DMS53 (cell line): Measurements from ENCODE around the gene FXYD5.
"Not testable (repeated sequence)": the region's sequence is repeated elsewhere in the genome, so short reads cannot be mapped to it uniquely, and the experiment has no call there.

Experiments
- DNase-seq: peaks from one replicate; lab custom pipeline; 2025; lab: John Stamatoyannopoulos, UW

FXYD5 gene

DNA sequence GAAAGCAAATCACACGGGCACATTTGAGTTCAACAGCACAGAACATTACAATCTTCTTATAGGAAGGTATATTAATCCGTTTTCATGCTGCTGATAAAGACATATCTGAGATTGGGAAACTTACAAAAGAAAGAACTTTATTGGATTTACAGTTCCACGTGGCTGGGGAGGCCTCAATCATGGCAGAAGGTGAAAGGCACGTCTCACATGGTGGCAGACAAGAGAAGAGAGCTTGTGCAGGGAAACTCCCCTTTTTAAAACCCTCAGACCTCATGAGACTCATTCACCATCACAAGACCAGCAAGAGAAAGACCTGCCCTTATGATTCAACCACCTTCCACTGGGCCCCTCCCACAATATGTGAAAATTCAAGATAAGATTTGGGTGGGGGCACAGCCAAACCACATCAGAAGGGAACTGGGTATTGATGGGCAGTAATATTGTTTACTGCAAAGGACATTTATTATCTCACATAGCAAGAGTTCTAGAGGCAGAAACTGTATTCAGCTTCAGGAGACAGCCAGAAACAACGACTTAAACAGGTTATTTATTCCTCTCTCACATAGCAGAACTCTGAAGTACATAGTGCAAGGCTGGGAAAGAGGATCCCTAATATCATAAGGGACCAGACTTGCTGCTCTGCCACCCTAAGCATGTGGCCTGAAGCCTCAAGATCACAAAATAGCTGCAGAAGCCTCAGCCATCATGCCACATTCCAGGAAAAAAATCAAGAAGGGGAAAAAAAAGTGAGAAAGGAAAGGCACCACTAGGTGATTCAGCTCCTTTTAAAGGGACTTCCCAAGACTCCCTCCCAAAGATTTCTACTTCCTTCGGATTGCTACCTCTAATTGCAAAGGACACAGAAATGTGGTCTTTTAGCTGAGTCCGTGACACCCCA lies 23.1 kb downstream of the FXYD5 start:
- DNase-seq: no peak

DNA sequence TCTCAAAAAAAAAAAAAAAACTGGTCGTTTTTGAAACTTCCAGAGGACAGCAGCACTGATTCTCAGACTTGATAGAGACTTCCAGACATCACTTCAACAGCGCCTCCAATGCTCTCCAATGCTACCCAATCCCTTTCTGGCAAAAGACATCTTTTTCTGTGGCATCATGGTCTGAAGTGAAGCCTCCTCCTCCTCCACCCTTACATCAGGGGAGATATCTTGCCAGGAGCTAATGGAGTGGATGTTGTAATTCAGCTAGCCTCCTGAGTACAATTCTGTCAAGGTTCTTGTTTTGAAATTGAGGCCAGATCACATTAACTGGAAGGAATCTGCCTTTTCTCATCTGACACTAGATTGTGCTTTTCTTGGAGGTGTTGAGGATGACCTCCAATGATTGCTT lies 24.2 kb downstream of the FXYD5 start:
- no peak for DNase-seq

DNA sequence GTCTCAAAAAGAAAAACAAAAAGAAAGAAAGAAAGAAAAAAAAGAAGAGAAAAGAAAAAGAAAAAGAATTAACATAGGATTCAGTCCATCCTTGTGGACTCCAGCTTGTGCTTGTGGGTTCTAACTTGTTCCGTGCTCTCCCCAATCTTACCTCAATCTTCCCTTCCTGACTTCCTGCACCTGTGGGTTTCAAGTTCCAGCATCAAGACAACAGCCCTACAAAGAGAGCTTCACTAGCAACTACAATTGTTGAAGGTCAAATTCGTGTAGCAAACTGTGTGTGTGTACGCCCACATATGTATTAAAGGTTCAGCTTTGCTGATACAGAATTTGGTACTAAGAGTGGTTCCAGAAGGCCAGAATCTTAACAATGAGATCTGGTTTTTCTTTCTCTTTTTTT lies 25.3 kb downstream of the FXYD5 start:
- DNase-seq: no peak

DNA sequence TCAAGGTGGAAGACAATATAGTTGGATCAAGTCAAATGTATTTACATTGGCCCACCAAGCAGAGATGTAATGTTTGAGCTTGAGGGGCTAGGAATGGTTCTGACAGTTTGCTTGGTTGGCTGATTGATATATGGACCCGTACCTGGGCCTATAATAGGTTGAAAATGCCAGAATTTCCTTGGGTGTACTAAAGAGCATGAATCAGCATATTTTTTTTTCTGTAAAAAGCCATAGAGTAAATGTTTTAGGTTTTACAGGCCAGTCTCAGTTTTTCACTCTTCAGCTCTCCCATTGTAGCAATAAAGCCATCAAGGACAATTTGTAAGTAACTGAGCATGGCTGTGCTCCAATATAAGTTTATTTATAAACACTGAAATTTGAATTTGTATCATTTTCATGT lies 26.9 kb downstream of the FXYD5 start:
- no peak for DNase-seq

DNA sequence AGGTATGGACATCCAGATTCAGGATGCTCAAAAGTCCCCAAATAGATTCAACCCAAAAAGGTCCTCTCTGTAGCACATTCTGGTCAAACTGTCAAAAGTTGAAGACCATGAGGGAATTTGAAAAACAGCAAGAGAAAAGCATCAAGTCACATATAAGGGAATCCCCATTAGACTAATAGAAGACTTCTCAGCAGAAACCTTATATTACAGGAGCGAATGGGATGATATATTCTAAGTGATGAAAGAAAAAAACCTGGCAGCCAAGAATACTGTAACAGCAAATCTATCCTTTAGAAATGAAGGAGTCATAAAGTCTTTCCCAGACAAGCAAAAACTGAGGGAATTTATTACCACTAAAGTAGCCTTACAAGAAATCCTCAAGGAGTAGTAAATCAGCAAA lies 29.7 kb downstream of the FXYD5 start:
- DNase-seq: no peak

DNA sequence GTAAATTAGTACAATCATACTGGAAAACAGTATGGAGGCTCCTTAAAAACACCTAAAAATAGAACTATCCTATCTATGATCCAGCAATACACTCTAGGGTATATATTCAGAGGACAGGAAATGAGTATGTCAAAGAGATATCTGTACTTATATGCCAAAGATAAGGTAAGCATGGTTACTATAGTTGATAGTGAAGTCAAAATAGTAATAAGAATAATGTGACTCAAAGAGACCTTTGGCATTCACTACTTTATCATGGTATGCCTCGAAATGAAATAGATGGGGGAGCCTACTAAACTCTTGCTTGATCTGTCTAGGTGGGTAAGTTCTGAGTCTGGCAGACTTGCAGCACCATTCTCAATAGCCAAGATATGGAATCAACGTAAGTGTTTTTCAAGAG lies 30.3 kb downstream of the FXYD5 start:
- no peak for DNase-seq

DNA sequence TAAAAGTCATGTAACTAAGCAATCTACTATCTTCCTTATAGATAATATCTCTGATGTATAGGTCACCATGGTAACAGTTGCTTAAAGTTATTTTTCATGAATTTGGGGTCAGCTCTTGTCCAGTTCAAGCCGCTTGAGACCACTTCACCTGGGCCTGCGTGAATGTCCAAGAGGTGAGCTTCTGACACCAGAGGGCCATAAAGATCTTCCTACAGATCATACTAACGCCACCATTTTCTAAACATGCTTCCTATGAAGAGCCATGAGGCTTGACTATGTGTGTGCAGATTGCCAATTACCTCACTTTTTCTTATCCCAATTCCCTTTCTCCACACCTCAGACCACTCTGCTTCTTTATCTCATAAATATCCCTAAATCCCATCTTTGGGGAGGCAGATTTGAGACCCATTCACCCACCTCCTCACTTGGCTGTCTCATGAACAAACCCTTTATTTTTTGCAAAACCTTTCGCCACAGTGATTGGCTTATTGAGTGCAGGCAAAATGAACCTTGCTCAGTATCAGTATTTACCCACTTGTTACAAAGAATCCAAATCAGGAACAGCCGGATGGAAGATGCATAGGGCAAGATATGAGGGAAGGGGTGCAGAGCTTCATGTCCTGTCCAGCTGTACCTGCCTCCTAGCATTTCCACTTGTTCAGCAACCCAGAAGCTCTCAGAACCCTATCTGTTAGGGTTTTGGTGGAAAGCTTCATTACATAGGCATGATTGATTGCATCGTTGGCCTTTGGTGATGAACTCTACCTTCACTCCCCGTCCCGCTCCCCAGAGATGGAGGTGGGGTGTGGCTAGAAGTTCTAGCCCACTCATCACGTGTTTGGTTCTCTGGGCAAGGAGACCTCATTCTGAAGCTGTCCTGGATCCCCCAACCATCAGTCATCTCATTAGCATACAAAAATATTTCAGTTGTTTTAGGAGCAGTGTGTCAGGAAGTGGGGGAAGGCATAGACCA lies 39.8 kb downstream of the FXYD5 start:
- DNase-seq: no peak

DNA sequence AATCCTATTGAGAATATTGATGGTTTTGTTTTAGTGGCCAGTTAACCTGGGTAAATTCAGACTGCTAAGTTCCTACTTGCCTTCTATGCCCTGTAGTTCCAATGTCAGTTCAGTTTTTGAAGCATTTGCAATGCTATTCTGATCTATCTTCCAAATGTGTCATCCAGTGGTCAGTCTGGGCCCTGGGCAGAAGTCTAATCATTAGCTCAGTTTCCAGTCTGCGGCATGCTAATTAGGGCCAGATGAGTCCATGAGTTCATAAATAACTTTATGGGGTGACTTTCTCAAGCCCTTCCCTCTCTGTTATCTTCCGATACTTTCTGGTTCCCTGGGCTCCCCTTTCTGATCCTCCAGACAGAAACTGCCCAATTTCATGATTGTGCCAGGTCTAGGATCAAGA lies 41.3 kb downstream of the FXYD5 start:
- no peak for DNase-seq

DNA sequence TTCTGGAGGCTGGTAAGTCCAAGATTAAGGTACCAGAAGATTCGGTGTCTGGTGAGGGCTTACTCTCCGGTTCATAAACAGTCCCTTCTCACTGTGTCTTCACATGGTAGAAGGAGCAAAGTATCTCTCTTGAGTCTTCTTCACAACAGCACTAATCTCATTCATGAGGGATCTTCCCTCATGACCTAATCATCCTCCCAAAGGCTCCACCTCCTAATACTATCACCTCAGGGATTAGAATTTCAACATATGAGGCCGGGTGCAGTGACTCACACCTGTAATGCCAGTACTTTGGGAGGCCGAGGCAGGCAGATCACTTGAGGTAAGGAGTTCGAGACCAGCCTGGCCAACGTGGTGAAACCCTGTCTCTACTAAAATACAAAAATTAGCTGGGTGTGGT lies 42.3 kb downstream of the FXYD5 start:
- DNase-seq: not testable (repeated sequence)

DNA sequence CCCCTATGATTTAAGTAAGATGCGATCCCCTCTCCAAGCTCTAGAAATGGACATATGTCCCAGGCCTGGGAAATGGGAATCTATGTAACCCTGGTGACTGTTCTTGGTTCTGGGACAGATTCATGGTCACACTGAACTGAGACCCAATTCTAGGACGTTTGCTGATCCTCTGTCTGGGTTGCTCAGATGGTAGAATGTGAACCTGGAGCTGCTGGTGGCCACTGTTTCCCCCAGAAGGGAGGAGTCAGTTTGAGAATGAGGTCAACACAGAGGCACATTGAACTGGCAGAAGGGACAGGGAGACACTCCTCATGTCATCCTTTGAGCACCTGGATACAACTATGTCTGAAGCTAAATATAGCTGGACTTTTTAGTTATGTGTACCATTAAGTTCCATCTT lies 44.9 kb downstream of the FXYD5 start:
- DNase-seq: no peak

DNA sequence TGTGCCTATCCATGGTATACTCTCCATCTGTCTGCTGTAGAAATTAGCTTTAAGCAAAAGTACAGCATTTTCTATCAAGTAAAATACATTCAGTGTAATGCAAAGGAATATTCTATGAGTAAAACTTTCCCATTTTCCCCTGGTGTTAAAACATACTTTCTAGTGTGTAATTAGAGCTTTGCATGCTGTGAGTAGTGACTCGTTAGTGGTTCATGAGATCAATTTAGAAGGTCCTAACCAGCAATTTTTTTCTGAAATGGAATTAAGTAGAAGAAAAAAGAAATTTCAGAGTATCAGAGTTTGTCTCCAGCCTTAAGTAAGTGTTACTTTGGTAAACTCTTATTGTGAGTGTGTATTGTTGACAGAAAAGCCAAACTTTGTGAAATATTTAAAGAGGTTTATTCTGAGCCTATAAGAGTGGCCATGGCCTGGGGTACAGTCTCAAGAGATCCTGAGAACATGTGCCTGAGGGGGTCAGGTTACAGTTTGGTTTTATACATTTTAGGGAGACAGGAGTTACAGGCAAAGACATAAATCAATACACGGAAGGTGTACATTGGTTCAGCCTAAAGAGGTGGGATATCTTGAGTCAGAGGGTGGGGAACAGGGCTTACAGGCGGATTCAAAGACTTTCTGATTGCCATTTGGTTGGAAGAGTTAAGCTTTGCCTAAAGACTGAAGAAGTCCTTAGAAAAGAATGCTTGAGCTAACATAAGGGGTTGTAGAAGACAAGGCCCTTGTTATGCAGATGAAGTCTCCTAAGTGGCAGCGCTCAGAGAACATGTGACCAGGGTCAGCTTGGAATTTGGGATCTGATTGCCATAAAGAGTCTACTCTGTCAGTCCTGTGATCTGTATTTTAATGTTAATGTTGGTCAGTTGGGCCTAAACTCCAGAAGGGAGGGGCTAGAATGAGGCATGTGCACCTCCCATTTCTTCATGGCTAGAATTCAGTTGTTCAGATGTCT lies 48.5 kb downstream of the FXYD5 start:
- DNase-seq: no peak

DNA sequence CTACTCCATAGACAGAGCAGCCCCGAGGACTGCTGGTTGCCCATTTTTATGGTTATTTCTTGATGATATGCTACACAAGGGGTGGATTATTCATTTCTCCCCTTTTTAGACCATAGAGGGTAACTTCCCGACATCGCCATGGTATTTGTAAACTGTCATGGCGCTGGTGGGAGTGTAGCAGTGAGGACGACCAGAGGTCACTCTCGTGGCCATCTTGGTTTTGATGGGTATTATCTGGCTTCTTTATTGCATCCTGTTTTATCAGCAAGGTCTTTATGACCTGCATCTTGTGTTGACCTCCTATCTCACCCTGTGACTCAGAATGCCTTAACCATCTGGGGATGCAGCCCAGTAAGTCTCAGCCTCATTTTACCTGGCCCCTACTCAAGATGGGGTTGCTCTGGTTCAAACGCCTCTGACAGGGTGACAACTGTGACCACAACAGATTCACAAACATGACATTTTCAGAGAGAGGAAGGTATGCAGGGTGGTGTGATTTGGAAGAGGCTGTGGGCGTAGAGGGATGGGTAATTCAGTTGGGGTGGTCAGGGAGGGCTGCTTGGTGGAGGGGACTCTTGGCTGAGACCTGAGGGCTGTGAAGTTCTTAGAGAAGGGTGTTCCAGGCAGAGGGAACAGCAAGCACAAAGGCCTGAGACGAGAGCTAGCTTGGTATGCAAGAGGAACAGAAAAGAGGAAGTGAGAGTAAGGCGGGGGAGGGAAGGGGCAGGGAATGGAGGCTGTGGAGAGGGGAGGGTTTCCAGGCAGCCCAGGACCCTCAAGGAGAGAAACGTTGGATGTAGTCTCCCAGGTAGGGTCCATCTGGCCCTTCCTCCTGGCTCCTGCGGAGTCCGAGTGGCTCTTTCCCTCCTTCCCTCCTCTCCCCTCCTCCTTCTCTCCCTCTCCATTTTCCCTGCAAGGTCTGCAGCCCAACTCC lies 50.5 kb downstream of the FXYD5 start:
- no peak for DNase-seq

DNA sequence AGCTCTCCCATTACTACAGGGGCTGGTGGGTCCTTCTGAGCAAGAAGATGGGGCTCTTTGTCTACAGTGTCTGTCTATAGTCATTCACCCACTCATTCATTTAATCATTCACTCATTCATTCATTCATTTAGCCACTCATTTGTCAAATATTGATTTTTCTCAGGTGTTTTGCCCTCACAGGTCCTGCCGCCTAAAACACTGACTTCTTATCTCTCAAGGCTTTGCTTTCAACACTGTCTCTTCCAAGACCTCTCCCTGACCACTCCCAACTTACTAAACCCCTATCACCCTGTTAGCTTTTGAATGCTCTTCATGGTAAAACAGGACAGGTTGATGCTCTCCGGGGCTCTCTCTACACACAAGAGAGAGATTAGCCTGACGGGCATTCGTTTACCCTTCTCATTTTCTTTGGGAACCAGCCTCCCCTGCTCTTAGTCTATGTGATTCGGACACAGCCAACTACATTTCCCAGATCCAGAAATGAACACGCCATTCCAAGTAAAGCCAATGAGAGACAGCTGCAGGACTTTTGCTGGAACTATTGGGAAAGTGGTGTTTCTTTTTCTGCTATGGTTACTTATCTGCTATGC lies 51.3 kb downstream of the FXYD5 start:
- DNase-seq: no peak

DNA sequence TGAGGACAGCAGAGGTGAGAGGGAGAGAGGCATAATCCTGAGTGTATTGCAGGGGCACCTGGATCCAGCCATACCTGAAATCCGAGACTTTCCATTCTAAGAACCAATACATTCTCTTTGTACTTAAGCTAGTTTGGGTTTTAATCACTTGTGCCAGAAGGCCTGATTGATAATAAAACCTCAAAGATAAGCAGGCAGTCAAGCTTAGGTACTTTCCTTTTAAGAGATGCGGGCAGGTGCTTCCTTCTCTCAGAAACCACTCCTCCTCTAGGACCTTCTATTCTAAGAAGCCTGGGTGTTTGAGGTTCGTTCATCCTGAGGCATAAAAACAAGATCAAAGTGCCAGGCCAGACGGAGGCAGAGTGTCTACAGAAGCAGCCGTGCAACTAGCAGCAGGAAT lies 51.8 kb downstream of the FXYD5 start:
- no peak for DNase-seq

DNA sequence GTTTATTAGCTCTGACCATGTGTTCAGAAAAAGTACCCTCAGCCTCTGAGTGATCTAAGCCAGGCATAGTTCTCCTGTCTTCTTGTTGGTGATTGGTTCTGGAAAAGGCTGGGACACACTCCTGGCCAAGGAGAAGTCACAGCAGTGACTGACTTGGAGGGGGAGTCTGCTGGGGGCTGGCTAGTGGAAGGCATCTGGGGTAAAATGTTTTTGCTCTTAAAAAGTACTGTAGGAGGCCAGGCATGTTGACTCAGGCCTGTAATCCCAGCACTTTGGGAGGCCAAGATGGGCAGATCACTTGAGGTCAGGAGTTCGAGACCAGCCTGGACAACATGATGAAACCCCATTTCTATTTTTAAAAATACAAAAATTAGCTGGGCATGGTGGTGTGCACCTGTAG lies 52.3 kb downstream of the FXYD5 start:
- DNase-seq: no peak

DNA sequence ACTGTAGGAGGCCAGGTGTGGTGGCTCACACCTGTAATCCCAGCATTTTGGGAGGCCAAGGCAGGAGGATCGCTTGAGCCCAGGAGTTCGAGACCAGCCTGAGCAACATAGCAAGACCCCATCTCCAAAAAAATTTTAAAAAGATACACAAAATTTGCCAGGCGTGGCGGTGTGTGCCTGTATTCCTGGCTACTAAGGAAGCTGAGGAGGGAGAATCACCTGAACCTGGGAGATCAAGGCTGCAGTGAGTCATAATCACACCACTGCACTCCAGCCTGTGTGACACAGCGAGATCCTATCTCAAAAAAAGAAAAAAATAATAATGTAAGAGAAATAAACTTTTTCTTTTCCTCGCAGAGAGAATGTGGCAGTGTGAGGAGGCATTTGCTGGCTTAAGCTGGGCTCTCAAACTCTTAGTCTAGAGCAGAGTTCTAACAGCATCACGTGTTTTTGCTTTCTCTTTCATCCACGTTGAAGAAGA lies 52.9 kb downstream of the FXYD5 start:
- DNase-seq: no peak

DNA sequence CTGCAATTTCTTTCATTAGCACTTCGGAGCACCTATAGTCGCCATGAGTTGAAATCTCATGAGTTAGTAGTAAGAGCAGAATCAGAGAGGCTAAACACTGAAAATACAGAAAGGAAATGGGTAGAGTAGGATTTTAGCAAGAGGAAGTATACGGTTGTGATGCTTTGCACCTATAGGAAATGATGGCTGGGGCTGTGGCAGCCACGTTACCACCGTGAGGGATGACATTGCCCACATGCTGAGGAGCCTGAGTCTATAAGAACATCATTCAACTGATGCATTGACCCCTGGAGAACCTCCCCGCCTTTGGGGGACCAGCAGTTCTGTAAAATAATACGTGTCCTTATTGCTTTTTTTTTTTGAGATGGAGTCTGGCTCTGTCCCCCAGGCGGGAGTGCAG lies 53.6 kb downstream of the FXYD5 start:
- no peak for DNase-seq

DNA sequence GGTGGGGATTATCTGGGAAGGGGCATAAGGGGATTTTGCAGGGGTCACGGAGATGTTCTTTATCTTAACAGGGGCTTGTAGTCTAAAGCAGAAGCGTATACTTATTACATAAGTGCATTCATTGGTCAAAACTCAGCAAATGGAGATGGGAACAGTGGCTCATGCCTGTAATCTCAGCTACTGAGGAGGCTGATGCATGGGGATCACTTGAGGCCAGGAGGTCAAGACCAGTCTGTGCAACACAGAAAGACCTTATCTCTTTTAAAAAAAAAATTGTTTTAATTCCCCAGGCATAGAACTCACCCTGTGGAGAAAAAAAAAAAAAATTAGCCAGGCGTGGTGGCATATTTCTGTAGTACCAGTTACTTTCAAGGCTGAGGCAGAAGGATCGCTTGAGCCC lies 55.1 kb downstream of the FXYD5 start:
- DNase-seq: no peak

DNA sequence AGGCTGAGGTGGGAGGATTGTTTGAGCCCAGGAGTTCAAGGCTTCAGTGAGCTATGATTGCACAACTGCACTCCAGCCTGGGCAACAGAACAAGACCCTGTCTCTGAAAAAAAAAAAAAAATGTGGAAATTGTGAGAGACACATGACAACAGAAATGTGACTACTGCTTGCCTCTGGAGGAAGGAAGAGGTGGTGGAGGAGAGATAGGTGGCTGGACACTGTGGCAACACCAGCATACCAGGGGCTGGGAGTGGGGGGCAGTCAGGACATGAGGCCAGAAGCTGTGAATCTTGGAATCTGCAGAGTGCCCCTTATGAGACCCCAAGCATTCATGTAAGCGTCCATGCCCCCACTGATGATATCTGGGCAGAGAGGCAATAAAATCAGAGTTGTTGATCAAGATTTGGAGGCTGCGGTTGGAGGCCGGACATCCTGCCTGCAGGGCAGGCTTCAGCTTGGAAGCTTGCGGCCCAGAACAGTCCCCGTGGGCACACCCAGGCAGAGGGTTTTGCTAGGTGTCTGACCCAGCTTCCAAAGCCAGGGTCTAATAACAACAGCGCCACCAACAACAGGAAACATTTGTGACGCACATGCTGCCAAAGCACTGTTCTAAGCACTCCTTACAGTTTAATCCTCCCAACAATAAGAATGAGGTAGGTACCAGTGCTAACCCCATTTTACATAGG lies 57.2 kb downstream of the FXYD5 start:
- no peak for DNase-seq

DNA sequence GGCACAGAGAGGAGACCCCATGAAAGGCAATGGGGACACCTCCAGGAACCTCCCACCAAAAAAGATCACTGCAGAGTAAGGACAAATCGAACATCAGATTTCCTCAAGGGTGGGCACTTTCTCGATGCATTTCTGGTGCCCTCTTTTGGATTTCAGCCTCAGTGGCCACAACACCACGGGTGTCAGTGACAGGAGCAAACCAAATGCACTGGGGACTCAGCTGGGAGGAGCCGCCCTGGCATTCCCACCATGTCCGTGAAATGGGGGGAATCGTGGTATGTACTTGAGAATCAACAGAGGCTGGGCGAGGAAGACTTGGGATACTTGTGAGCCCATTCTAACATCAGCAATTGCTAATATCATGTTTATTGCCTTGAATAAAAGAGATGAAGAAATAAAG lies 57.7 kb downstream of the FXYD5 start:
- DNase-seq: no peak
